Rectal smooth muscle tissue (tissue), 1 donor: ENCODE results near the gene DRC3.

Source experiments
- H3K27ac ChIP-seq: one replicate; pipeline ENCODE4 v1.7.0; 2013; ENCODE audit warnings: low read depth, low read length, inconsistent platforms
- H3K27me3 ChIP-seq: one replicate; pipeline ENCODE4 v1.7.0; 2013; ENCODE audit warnings: low read length; ENCODE audit not compliant: control insufficient read depth, insufficient read depth
- H3K36me3 ChIP-seq: one replicate; pipeline ENCODE4 v1.7.0; 2013; ENCODE audit warnings: low read length; ENCODE audit not compliant: control insufficient read depth, insufficient read depth
- H3K4me1 ChIP-seq: one replicate; pipeline ENCODE4 v1.7.0; 2013; ENCODE audit warnings: low read length; ENCODE audit not compliant: control insufficient read depth, insufficient read depth
- H3K4me3 ChIP-seq: one replicate; pipeline ENCODE4 v1.7.0; 2013; ENCODE audit warnings: low read length
- H3K9ac ChIP-seq: one replicate; pipeline ENCODE4 v1.7.0; 2013; ENCODE audit warnings: low read length

Gene DRC3

GRCh38 chr17:18025945-18026776, 53.5 kb downstream of the DRC3 start:
- no peaks in the 10 kb centered on the region for H3K27me3 ChIP-seq
- H3K36me3 ChIP-seq: peaks cover 19% of the 10 kb centered on the region
- no peak overlapping the region for H3K9ac ChIP-seq
- no peak overlapping the region for H3K4me3 ChIP-seq
- no peaks in the 10 kb centered on the region for H3K4me1 ChIP-seq
- no peak overlapping the region for H3K27ac ChIP-seq

- no peak overlapping the region for H3K9ac ChIP-seq
- no peaks in the 10 kb centered on the region for H3K4me1 ChIP-seq
- no peak overlapping the region for H3K4me3 ChIP-seq
- peaks cover 13% of the 10 kb centered on the region for H3K36me3 ChIP-seq
- no peak overlapping the region for H3K27ac ChIP-seq
- no peaks in the 10 kb centered on the region for H3K27me3 ChIP-seq
These were observed 54.6 kb downstream of the DRC3 start for GRCh38 chr17:18027280-18027679.

DNA sequence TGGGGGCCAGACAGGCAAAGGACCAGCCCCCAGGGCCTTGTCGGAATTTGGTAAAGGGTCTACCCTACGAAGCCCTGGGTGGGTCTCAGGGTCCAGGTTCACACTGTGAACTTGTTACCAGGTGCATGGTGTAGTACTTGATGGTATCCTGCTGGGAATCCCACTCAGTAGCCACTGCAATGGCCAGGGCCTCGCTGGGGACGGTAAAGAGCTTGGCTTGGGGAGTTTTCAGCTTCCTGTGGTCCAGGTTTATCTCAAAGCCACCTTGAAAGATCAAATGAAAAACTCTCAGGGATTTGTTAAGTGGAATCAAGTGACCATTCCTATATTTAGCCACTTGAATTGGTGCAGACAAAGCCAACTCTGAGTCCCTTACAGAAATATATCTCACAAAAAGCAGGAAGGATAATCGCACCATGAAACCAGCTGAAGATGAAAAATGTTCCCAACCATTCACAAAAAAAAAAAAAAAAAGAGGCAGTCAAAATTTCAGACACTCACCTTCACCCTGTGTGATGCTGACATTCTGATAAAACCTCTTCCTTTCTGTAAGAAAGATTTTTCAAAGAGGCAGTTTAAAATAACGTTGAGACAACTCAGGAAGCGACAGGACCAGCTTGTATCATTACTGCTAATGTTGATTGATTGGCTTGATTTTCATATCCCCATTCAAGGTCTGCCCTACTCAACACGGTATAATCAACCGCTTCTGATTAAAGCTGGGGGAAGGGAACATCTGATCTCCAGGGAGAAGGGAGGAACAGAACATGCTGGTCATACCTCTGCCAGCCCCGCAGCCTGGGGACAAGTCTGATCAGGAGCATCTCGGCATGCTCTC, 55.7 kb downstream of the DRC3 start:
- H3K4me1 ChIP-seq: no peaks in the 10 kb centered on the region
- no peak overlapping the region for H3K4me3 ChIP-seq

DNA sequence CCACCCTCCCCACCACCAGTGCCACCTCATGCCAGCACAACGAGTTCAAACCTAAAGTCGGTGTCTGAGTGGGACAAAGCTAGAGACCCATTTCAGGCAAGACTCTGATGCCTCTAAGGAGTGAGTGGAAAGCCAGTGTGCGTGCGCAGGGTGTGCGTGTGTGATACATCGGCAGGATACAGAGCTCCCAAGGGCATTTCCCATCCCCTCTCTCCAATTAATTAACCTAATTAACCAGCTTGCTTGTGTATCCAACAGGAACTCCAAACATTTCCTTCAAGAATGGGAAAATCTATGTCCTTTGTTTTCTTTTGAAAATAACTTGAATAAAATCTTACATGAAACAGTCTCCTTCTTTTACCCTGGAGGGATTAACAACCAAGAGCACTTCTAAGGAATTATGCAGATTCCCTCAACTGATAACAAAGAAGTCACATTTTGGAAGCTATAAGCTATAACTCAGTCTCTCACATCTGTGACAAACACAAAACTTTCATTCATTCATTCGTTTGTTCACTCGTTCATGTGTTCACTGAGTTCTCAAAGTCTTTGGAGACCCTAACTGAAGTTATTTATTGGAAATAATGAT, 56.4 kb downstream of the DRC3 start:
- Histone ChIP-seq H3K27ac (no peak overlapping the region), H3K27me3 (no peaks in the 10 kb centered on the region), H3K9ac (no peak overlapping the region), H3K4me1 (no peaks in the 10 kb centered on the region), H3K36me3 (peaks cover 11% of the 10 kb centered on the region), H3K4me3 (no peak overlapping the region)

More for the DNA sequence above, 55.7 kb downstream of the DRC3 start:
- Histone ChIP-seq H3K27me3 (no peaks in the 10 kb centered on the region), H3K9ac (no peak overlapping the region), H3K27ac (no peak overlapping the region), H3K36me3 (peaks cover 13% of the 10 kb centered on the region)

DNA sequence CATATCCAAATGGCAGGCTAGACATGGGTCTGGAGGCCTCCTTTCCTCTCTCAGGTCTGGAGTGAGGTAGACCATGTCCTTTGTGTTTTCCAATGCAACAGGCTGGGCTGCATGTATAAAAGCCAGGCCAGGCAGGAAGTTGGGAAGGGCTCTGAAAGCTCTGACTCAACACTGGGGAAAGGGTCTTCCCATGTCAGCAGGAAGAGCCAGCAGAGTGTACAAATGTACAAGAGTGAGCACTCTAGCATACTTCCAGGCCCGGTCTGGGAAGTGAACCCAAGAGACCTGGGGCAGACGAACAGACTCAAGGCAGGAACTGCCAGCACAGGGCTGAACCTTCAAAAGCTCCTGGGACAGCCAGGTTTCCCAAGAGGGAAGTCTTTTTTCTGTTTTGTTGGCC, 59.3 kb downstream of the DRC3 start:
- Histone ChIP-seq H3K9ac (no peak overlapping the region), H3K4me1 (no peaks in the 10 kb centered on the region), H3K27ac (no peak overlapping the region), H3K4me3 (no peak overlapping the region), H3K27me3 (no peaks in the 10 kb centered on the region), H3K36me3 (no peaks in the 10 kb centered on the region)

DNA sequence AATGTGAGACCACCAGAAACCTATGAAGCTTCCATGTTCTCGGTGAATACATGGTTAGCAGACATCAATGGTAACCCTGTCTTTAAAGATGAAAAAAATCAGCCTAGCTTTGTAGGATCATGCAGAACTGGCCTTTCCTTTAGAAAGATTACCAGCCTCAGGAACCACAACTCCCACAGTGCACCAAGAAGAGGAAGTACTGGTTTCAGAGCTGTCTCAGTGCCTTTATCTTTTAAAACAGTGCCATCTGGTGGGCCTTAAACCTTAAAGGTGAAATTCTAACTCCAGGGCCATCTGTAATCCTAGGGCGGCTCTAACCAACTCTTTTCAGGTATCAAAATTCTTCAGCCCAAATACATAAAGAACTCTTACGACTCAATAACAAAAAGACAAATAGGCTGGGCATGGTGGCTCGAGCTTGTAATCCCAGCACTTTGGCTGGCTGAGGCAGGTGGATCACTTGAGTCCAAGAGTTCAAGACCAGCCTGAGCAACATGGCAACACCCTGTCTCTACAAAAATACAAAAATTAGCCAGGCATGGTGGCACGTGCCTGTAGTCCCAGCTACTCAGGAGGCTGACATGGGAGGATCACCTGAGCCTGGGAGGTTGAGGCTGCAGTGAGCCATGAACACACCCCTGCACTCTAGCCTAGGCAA, 60.9 kb downstream of the DRC3 start:
- H3K9ac ChIP-seq: no peak overlapping the region
- H3K4me3 ChIP-seq: no peak overlapping the region
- peaks cover 5% of the 10 kb centered on the region for H3K4me1 ChIP-seq
- no peaks in the 10 kb centered on the region for H3K36me3 ChIP-seq
- H3K27ac ChIP-seq: no peak overlapping the region
- H3K27me3 ChIP-seq: no peaks in the 10 kb centered on the region

DNA sequence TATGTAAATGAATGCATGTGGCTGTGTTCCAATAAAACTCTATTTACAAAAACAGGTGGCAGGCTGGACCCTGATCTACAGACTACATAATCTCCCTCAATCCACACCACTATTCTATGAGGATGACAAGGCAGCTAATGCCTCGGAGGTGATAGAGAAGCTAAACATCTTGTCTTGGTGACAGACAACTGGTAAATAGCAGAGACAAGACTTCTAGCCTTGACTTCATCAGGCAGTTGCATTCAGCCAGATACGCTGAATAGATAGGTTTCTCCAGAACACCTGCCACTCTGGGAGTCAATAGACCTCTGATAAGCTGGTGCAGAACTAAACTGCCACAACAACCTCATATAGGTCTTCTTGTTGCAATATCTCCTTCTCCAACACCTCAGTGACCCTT, 63.0 kb downstream of the DRC3 start:
- no peak overlapping the region for H3K4me3 ChIP-seq
- no peak overlapping the region for H3K9ac ChIP-seq
- H3K4me1 ChIP-seq: peaks cover 12% of the 10 kb centered on the region
- no peaks in the 10 kb centered on the region for H3K27me3 ChIP-seq
- no peaks in the 10 kb centered on the region for H3K36me3 ChIP-seq
- H3K27ac ChIP-seq: no peak overlapping the region

GRCh38 chr17:18037486-18037885, 64.8 kb downstream of the DRC3 start:
- no peak overlapping the region for H3K4me3 ChIP-seq
- no peak overlapping the region for H3K27ac ChIP-seq
- no peak overlapping the region for H3K9ac ChIP-seq

GRCh38 chr17:18038149-18038850, 65.6 kb downstream of the DRC3 start:
- Histone ChIP-seq H3K27me3 (no peaks in the 10 kb centered on the region), H3K27ac (peak overlapping the region; percentile 76), H3K36me3 (no peaks in the 10 kb centered on the region), H3K4me1 (peaks cover 14% of the 10 kb centered on the region), H3K9ac (peak overlapping the region; percentile 24), H3K4me3 (peak overlapping the region; percentile 93)

More at GRCh38 chr17:18037486-18037885, 64.8 kb downstream of the DRC3 start:
- Histone ChIP-seq H3K27me3 (no peaks in the 10 kb centered on the region), H3K4me1 (peaks cover 14% of the 10 kb centered on the region), H3K36me3 (no peaks in the 10 kb centered on the region)

DNA sequence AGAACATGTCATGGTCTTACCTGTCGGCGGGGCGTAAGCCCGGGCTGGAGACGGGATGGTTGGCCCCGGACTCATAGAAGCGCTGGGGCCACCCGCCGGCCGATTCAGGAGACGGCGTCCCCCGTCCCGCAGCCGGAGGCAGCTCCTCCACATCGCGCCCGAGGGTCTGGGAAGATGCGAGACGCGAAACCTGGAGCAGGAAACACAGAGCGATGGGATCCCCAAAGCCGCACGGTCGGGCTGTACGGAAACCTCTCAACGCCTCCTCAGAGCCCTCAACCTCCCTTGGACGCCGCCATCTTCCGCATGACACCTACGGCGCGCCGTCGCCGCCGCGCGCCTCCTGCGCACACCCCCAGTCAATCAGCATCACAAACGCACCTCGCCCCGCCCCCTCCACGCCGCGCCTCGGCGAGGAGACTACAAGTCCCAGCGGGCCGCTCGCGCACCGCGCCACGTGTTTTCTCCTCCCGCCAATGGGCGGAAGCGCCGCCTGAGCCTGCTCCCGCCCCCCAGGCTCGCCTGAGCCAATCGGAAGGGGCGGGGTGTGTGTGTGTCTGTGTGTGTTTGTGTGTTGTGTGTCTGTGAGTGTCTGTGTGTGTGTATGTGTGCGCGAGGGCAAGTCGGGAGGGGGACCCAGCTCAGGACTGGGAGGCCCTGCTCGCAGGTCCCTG, 66.3 kb downstream of the DRC3 start, which contains the start of the genes ATPAF2 and GID4:
TSS of gene ATPAF2 (minus strand) at position 308 of the 674 bp plus-strand sequence. CDS start at position 153, 155 bp downstream.
TSS of gene GID4 (plus strand) at position 548 of the 674 bp plus-strand sequence. CDS start at position 605, 57 bp downstream.
- no peaks in the 10 kb centered on the region for H3K36me3 ChIP-seq
- peak within 1 kb of the TSS; percentile 78 for H3K27ac ChIP-seq
- peaks cover 14% of the 10 kb centered on the region for H3K4me1 ChIP-seq
- H3K9ac ChIP-seq: peak within 1 kb of the TSS; percentile 32
- H3K4me3 ChIP-seq: peak within 1 kb of the TSS; percentile 93
- no peaks in the 10 kb centered on the region for H3K27me3 ChIP-seq
